HG03520 (cell line): ENCODE measurements around the gene PPP2R5A.
"Not testable (repeated sequence)": the region's sequence is repeated elsewhere in the genome, so short reads cannot be mapped to it uniquely, and the experiment has no call there.

Experiments used
- ATAC-seq: cut with Tn5 transposase; IDR thresholded peaks from one replicate; pipeline ENCODE4 v1.9.1; 2021; ENCODE audit warnings: mild to moderate bottlenecking, moderate library complexity; ENCODE audit not compliant: unreplicated experiment

Gene PPP2R5A

GRCh38 chr1:212267017-212267416, 18.2 kb upstream of the PPP2R5A start:
- ATAC-seq, result no peak

DNA sequence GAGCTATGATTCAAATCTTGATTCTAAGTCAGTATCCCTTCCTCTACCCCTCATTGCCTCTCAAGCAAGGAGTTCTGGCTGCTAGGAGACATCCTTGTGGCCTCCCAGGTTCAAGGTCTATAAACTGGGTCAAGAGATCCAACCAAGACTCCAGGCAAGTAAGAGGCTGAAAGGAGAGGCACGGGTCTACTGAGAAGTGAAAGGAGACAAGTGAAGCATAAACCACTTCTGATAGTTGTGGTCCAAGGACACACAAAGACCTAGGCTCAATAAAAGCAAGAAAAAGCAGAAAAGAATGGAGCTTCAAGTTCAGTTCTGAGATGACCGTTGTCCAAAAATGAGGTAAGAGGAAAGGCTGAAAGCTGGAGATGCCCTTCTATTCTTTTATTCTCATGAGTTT, 17.8 kb upstream of the PPP2R5A start:
- no peak for ATAC-seq

DNA sequence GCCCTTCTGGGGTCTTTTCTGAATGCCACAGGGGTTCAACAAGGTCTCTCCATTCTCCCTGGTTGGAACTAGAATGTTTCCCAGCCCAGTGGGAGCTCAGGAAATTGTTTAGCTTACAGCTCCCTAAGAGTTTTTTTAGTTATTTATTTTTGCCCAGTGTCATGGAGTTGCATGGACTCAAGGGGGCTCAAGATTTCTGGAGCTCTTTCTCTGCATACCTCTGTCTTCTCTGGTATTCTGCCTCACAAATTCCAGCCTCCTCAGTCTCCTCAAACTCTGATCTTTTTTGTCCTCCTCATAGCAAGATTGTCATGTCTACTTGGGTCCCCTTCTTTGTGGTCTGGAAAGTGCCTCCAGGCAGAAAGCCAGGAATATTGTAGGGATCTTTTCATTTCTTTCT, 15.9 kb upstream of the PPP2R5A start:
- ATAC-seq, result no peak

- ATAC-seq, result no peak
These were observed 14.6 kb upstream of the PPP2R5A start for GRCh38 chr1:212270564-212270963.

DNA sequence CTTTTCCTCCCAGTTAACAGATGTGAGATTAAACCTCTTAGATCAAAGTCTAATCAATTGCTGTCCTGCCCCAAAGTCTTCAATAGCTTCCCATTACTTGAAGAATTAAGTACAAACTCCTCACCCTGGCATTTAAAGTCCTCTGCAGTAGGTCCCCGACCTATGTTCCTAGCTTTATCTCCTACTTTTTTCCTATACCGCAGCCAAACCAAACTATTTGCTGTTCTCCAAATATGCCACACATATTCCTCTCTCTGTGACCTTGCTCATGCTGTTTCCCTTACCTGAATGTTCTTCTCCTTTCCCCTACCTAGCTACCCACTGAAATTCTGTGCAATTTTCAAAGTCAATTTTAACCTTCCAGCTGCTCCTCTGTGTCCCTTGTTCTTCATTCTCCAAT, 14.0 kb upstream of the PPP2R5A start:
- no peak for ATAC-seq

DNA sequence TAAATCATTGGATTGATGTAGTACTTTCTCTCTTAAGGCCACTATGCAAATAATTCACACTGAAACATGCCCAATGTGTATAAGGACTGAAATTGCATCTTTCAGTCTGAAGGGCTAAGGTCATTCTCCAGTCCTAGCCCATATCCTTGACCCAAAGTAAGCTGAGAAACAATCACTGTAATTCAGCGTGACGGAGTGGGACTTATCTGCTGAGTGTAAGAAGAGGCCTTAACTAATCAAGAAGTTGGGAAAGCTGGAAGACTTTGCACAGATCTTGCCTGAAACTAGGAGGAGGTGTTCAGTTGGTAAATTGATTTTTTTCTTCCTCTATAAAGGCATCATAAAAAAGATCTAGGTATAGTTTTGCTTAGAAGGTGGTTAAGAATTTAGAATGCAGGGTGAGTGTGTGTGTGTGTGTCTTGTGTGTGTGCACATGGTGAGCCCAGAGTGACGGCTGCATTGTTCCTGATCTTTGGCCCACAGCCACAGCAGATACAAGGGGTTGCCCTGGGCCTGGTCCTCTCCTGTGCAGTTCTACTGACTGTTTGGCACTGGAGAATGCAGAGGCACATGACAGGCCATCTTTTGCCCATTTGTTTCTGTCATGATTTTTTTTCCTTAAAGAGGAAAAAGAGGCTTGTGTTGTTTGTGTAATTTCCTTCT, 13.3 kb upstream of the PPP2R5A start:
- no peak for ATAC-seq

GRCh38 chr1:212281590-212281989, 3.6 kb upstream of the PPP2R5A start:
- no peak for ATAC-seq

DNA sequence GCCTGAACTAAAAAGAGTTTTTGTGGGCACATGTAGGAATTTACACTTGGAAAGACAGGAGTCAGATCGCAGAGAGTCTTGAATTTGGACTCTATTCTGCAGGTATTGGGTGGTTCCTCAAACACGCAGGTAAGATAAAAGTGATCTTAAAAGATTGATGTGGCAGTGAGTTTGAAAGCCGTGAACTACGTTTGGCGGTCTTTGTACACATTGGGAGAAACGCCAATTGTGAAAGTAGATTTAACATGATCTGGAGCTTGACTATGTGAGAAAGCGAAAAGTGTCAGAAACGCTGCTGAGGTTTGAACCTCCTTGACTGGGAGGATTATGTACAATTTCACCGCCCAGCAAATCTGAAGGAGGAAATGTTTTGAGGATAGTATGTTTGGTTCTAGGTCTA, 1.5 kb upstream of the PPP2R5A start:
- ATAC-seq, result no peak

DNA sequence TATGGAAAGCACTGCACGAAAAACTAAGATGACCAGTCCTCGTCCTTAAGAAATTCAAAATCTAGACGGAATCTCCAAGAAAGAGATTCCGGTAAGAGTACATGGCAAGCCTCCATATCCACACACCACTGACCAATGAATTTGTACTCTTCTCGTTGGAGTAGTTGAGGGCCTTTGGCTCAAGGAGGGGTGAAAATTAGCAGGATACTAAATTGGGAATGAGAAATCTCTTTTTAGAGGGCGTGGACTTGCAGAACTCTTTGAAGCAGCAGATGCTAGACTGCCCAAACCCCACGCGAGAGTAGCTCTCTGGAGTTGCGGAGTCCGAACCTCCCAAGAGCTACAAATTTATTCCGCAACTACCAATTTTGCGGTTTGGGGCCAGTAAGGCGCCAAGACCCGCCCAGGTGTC, 872 bp upstream of the PPP2R5A start:
- no peak for ATAC-seq

DNA sequence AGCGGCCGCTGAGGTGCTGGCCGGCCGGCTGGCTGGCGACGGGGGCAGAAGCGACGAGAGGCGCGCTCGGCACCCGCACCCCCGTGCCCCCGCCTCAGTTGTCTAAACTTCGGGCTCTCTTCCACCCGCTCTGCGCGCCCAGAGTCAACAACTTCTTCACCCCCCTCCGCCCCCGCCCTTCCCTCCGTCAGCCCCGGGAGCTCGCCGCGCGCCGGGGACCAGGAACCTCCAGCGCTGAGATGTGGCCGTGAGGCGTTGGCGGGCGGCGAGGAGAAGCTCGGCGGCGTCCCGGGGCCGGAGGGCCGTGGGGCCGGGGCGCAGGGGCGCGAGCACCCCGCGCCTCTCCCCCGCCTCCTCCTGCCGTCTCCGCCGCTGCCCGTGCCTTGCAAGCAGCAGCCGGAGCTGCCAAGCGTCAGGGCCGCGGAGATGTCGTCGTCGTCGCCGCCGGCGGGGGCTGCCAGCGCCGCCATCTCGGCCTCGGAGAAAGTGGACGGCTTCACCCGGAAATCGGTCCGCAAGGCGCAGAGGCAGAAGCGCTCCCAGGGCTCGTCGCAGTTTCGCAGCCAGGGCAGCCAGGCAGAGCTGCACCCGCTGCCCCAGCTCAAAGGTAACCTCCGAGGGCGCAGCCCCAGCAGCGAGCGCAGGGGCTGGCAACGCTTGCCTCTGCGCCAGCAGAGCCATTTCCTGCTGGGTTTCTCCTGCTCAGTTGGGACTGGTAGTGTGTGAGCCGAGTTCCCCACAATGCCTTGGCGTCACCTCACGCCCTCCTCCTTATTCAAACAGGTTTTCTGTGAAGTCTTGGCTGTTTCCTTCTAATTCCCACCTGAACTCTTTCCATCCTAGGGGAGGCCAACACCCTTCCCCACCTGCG, 710 bp downstream of the PPP2R5A start:
- ATAC-seq, result peak; percentile 17

GRCh38 chr1:212286556-212287131, 1.4 kb downstream of the PPP2R5A start:
- ATAC-seq, result no peak

DNA sequence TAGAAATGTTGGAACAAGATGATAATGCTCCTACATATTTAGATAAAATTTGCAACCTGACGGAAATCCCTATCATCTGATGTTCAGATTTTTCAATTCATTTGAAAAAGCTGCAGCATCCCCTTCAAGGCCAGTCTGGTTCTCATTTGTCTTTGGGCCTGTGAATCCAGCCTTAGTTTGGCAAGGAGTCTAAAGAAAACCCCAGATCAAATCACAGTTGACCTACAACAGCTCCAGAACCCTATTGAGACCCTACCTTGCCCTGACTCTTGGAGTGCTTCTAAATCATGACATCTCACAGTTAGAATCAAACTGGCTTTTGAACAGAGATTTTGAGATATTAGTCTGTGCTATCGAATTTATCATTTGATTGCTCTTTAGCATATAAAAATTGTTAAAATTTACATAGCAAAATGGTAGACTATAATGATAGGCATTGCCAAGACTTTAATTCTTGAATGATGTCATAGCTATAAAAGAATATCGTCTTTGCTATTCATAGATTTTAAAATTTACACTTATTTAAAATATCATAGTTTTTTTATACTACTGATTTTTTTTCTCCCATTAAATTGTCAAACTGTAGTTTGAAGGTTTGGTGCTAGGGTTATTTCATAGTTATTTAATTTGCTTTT, 2.2 kb downstream of the PPP2R5A start:
- ATAC-seq, result no peak

- ATAC-seq, result not testable (repeated sequence)
These were observed 2.8 kb downstream of the PPP2R5A start for GRCh38 chr1:212287995-212288394.

DNA sequence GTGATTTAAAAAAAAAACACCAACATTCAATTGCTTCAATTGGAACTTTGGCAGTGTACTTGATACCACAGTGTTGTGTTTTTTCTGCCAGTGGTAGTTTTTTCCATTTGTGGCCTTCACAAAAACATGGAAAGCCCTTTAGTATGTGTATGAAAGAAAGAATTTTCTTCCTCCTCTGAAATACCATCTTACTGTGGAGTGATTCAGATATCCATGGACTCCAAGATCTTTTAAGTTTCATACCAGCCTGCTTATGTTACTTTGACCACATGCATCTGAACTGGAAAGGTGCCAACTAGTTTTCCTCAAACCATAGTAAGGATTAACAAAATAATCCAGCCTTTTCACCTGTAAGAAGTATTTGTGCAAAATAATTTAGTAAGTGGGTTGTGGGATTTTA, 3.4 kb downstream of the PPP2R5A start:
- no peak for ATAC-seq

DNA sequence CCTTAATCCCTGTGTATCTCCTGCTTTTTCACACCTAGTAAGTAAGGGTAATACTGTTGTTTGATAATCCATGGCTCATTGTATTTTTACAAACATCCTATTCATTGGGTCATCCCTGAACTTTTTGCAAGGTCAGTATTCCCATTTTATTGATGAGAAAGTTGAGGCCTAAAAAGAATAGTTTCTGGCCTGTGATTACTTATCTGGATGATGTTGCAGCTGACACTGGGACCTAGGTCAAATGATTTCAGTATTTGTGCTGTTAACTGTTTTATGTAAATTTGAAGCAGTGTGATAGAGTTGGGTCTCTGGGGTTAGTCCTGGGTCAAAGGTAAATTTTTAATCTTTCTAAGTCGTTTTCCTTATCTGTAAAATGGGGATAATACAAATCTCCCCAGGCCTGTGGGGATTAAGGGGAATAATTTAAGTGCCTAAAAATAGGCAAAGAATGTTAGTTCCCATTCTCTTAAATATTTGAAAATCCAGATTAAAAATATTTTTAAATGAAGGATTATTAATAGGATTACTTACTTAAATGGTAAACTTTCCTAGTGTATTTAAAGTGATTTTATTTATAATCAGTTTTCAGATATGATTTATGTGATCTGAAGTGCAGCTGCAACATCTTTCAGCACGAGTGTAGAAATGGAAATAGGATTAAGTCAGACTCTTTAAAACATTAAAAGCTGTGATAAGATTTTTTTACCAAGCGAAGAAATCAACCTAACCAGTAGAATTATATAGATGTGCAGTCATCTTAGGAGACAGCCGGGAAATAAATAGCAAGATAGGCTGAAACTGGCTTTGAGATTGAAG, 4.3 kb downstream of the PPP2R5A start:
- ATAC-seq, result no peak

DNA sequence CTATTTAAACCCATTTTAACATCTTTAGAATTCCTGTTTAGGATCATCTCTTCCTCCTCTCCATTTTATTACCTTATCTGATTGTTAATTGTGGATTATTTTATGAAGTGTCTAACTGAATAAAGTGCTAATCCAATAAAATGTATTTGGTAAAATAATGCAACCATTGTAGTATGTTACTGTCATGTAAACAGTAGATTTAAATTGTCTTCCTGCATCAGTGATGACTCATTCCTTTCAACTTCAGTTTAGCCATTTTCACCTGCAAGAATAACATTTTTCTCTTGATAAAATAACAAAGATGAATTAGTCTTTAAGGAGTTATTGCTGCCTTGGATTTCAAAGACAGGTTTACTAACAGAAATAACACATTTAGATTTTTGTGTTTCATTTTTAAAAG, 5.4 kb downstream of the PPP2R5A start:
- no peak for ATAC-seq

GRCh38 chr1:212291505-212292134, 6.4 kb downstream of the PPP2R5A start:
- no peak for ATAC-seq

DNA sequence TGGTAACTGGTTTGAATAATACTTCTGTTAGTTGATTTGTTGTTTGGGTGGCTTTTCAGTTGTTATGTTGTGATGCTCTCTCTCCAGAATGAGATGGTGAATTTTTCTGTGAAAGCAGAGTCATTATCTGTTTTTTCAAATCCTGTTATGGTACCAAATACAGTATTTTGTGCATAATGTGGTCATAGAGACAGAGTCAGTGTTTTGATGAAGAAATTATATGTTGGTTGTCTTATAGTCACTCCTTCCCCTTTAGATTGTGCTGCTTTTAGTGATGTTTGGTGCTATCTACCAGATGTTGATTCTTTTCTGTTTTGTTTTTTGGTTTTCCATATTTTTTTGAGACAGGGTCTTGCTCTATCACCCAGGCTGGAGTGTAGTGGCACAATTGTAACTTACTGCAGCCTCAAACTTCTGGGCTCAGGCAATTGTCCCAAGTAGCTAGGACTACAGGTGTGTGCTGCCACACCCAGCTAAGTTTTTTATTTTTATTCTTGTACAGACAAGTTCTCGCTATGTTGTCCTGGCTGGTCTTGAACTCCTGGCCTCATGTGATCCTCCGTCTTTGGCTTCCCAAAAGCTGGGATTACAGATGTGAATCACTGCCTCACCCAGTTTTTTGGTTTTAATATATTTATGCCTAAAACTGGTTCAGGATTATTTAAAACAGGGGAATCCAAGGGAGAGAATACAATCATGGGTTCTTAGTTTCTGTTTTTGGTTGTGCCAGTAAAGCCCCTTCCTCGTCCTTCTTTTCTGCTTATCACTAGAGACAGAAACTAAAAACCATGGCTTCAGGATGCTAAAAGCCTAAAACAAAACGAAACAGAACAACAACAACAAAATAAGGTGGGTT, 7.3 kb downstream of the PPP2R5A start:
- no peak for ATAC-seq

- ATAC-seq, result no peak
These were observed 8.4 kb downstream of the PPP2R5A start for GRCh38 chr1:212293579-212293978.
